ENCODE data around the gene TMEM117.
A peak's percentile ranks its signal among the peaks of the same experiment; 100 is the strongest.
"Not testable (repeated sequence)": the region's sequence is repeated elsewhere in the genome, so short reads cannot be mapped to it uniquely, and the experiment has no call there.

TMEM117 gene

GRCh38 chr12:44217146-44217883, 381.4 kb downstream of the TMEM117 start:
- TF ChIP-seq POLR2A (IDR thresholded peaks at IDR 0.05; ENCODE audit: low read length): no peak
- no peak for TF ChIP-seq GATA1 (IDR thresholded peaks at IDR 0.05; ENCODE audit: low read depth, low read length)
- DNase-seq: no peak

- TF ChIP-seq GATA1 (IDR thresholded peaks at IDR 0.05; ENCODE audit: low read depth, low read length): no peak
- no peak for TF ChIP-seq POLR2A (IDR thresholded peaks at IDR 0.05; ENCODE audit: low read length)
These were observed 387.9 kb downstream of the TMEM117 start for GRCh38 chr12:44223736-44224135.

GRCh38 chr12:44224399-44225148, 388.7 kb downstream of the TMEM117 start:
- TF ChIP-seq GATA1 (IDR thresholded peaks at IDR 0.05; ENCODE audit: low read depth, low read length) (no peak), POLR2A (IDR thresholded peaks at IDR 0.05; ENCODE audit: low read length) (no peak)
- DNase-seq: peak in 1 of 2 experiments; percentile 1

More at GRCh38 chr12:44223736-44224135, 387.9 kb downstream of the TMEM117 start:
- no peak for DNase-seq

GRCh38 chr12:44225149-44225510, 389.2 kb downstream of the TMEM117 start:
- DNase-seq: no peak
- no peak for TF ChIP-seq GATA1 (IDR thresholded peaks at IDR 0.05; ENCODE audit: low read depth, low read length)
- no peak for TF ChIP-seq POLR2A (IDR thresholded peaks at IDR 0.05; ENCODE audit: low read length)

- TF ChIP-seq POLR2A (IDR thresholded peaks at IDR 0.05; ENCODE audit: low read length) (no peak), GATA1 (IDR thresholded peaks at IDR 0.05; ENCODE audit: low read depth, low read length) (no peak)
- DNase-seq: no peak
These were observed 391.7 kb downstream of the TMEM117 start for GRCh38 chr12:44227616-44228015.

- DNase-seq: no peak
- TF ChIP-seq GATA1 (IDR thresholded peaks at IDR 0.05; ENCODE audit: low read depth, low read length): no peak
- TF ChIP-seq POLR2A (IDR thresholded peaks at IDR 0.05; ENCODE audit: low read length): no peak
These were observed 394.0 kb downstream of the TMEM117 start for GRCh38 chr12:44229846-44230245.

GRCh38 chr12:44235674-44236073, 399.8 kb downstream of the TMEM117 start:
- DNase-seq: no peak
- TF ChIP-seq GATA1 (IDR thresholded peaks at IDR 0.05; ENCODE audit: low read depth, low read length) (no peak), POLR2A (IDR thresholded peaks at IDR 0.05; ENCODE audit: low read length) (no peak)

- DNase-seq: no peak
- no peak for TF ChIP-seq POLR2A (IDR thresholded peaks at IDR 0.05; ENCODE audit: low read length)
- TF ChIP-seq GATA1 (IDR thresholded peaks at IDR 0.05; ENCODE audit: low read depth, low read length): no peak
These were observed 404.3 kb downstream of the TMEM117 start for GRCh38 chr12:44240186-44240585.

GRCh38 chr12:44245932-44246331, 410.1 kb downstream of the TMEM117 start:
- TF ChIP-seq GATA1 (IDR thresholded peaks at IDR 0.05; ENCODE audit: low read depth, low read length): no peak
- no peak for TF ChIP-seq POLR2A (IDR thresholded peaks at IDR 0.05; ENCODE audit: low read length)
- DNase-seq: no peak

- no peak for TF ChIP-seq POLR2A (IDR thresholded peaks at IDR 0.05; ENCODE audit: low read length)
- no peak for TF ChIP-seq GATA1 (IDR thresholded peaks at IDR 0.05; ENCODE audit: low read depth, low read length)
- DNase-seq: no peak
These were observed 410.7 kb downstream of the TMEM117 start for GRCh38 chr12:44246482-44247105.

- no peak for TF ChIP-seq GATA1 (IDR thresholded peaks at IDR 0.05; ENCODE audit: low read depth, low read length)
- TF ChIP-seq POLR2A (IDR thresholded peaks at IDR 0.05; ENCODE audit: low read length): no peak
- DNase-seq: peak; percentile 2
These were observed 411.7 kb downstream of the TMEM117 start for GRCh38 chr12:44247588-44247987.

- TF ChIP-seq GATA1 (IDR thresholded peaks at IDR 0.05; ENCODE audit: low read depth, low read length): no peak
- no peak for TF ChIP-seq POLR2A (IDR thresholded peaks at IDR 0.05; ENCODE audit: low read length)
- no peak for DNase-seq
These were observed 412.6 kb downstream of the TMEM117 start for GRCh38 chr12:44248436-44248835.

- not testable (repeated sequence) for DNase-seq
These were observed 414.6 kb downstream of the TMEM117 start for GRCh38 chr12:44250440-44250839.

GRCh38 chr12:44253338-44253856, 417.5 kb downstream of the TMEM117 start:
- no peak for TF ChIP-seq GATA1 (IDR thresholded peaks at IDR 0.05; ENCODE audit: low read depth, low read length)
- no peak for TF ChIP-seq POLR2A (IDR thresholded peaks at IDR 0.05; ENCODE audit: low read length)
- DNase-seq: no peak
